A549 treated with CORT108297 at 1 μM for 4 hours (cell line): Measurements from ENCODE around the gene UNC79. TPM values are rescaled to one million over a fixed set of nuclear protein-coding genes. Genes with fewer than 3 reads are reported as not detected.

Experiments used
- total RNA-seq: library from RNA; stranded (reverse); fragments of 200-300 nt; extraction: Qiagen RNA extraction; gene quantifications from 5 replicates; pipeline ENCODE4 v1.2.3, GENCODE V29; 2022

Gene UNC79
- 0.01 to 0.02 TPM (median 0.02 TPM) in 4 of 5 replicates, not detected in the other for total RNA-seq

GRCh38 chr14:93430315-93431035, at the start of gene UNC79:
Gene UNC79, plus strand, starts transcription at chr14:93430939. Its CDS starts 91 bp downstream, at chr14:93431030.

Other genes starting within 250 kb of the UNC79 start
- gene MOAP1, start 246.0 kb upstream of the UNC79 start, total RNA-seq = 11.7 to 16.6 TPM (median 12.8 TPM) in 5 replicates
- gene LYSET, start 245.6 kb upstream of the UNC79 start, total RNA-seq = 34.3 to 41.7 TPM (median 35.4 TPM) in 5 replicates
- gene GON7, start 223.9 kb upstream of the UNC79 start, total RNA-seq = 13.4 to 17.6 TPM (median 15.1 TPM) in 5 replicates
- 24.3 to 29.8 TPM (median 25.9 TPM) in 5 replicates for gene UBR7, start 223.7 kb upstream of the UNC79 start, total RNA-seq
- gene BTBD7, start 97.9 kb upstream of the UNC79 start, total RNA-seq = 9.7 to 12.6 TPM (median 11.9 TPM) in 5 replicates
- gene COX8C, start 83.8 kb upstream of the UNC79 start, total RNA-seq = not detected in 5 replicates